GM13976 (cell line): ENCODE measurements around the gene SIGLEC9.

Experiments
- DNase-seq: peaks from one replicate; pipeline ENCODE4 v3.0.0; 2012; ENCODE audit warnings: low spot score
- in situ Hi-C: fragments of 300-500 bp; cut with MboI; formaldehyde crosslinking; loops from one replicate; pipeline ENCODE4 v1.12.0; 2022; ENCODE audit warnings: low sequenced_read_pairs, mixed read lengths, inconsistent platforms; ENCODE audit not compliant: unreplicated experiment
- TF ChIP-seq, protein P1 (sequence below): IDR thresholded peaks from 2 replicates; pipeline ENCODE4 v1.5.1; 2012; ENCODE audit warnings: borderline replicate concordance, mild to moderate bottlenecking; ENCODE audit not compliant: insufficient read depth; ENCODE audit errors: extremely low read depth, missing control alignments, control extremely low read depth

The SIGLEC9 gene

DNA sequence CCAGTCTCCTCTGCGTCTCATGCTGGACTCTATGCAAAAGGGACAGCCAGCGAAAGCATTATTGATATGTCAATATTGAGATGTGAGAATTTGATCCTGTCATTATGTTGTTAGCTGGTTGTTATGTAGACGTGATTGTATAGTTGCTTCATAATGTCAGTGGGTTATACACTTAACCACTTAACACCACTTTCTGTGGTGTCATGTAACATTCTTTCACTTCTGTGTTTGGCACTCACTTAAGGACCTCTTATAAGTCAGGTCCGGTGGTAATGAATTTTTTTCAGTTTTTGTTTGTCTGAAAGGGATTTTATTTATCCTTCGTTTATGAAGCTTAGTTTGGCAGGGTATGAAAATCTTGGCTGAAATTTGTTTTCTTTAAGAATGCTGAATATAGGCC, 10.3 kb downstream of the SIGLEC9 start:
- TF ChIP-seq, protein P1, sequence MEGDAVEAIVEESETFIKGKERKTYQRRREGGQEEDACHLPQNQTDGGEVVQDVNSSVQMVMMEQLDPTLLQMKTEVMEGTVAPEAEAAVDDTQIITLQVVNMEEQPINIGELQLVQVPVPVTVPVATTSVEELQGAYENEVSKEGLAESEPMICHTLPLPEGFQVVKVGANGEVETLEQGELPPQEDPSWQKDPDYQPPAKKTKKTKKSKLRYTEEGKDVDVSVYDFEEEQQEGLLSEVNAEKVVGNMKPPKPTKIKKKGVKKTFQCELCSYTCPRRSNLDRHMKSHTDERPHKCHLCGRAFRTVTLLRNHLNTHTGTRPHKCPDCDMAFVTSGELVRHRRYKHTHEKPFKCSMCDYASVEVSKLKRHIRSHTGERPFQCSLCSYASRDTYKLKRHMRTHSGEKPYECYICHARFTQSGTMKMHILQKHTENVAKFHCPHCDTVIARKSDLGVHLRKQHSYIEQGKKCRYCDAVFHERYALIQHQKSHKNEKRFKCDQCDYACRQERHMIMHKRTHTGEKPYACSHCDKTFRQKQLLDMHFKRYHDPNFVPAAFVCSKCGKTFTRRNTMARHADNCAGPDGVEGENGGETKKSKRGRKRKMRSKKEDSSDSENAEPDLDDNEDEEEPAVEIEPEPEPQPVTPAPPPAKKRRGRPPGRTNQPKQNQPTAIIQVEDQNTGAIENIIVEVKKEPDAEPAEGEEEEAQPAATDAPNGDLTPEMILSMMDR = no peak
- no peak for DNase-seq
- in situ Hi-C loops = no loop called here

GRCh38 chr19:51135986-51136762, 11.5 kb downstream of the SIGLEC9 start:
- no peak for DNase-seq
- TF ChIP-seq, protein P1 = no peak
- in situ Hi-C loops = no loop called here

DNA sequence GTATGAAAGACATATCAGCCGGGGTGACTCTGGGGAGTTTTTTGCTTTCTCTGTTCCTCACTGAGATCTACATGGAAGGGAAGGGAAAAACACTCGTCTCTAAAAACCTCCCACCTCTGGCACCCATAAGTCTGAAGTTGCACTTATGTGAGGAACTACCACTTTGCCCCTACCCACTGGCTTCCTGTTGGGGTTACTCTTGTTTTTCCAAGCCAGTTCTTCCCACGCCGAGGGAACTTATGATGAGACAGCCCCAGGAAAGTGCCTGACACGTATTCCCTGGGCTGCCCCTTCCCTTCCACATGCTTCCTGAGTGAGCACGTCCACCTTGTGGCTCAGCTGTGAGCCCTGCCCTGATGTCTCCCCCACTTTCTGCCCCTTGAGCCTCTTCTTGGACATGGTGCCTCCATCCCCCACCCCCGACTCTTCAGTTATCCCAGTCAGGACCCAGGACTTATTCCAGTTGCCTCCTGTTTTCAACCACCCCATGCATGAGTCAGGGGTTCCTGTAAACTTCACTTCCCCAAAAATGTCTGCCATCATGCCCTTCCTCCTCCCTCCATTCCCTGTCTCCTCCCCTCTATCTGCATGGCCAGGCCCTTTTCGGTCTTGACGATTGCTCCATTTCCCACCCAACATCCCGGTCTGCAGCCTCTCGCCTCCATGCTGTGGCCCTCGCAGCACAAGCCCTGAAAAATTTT, 12.3 kb downstream of the SIGLEC9 start:
- in situ Hi-C loops = no loop called here
- TF ChIP-seq, protein P1 = no peak
- DNase-seq = no peak

DNA sequence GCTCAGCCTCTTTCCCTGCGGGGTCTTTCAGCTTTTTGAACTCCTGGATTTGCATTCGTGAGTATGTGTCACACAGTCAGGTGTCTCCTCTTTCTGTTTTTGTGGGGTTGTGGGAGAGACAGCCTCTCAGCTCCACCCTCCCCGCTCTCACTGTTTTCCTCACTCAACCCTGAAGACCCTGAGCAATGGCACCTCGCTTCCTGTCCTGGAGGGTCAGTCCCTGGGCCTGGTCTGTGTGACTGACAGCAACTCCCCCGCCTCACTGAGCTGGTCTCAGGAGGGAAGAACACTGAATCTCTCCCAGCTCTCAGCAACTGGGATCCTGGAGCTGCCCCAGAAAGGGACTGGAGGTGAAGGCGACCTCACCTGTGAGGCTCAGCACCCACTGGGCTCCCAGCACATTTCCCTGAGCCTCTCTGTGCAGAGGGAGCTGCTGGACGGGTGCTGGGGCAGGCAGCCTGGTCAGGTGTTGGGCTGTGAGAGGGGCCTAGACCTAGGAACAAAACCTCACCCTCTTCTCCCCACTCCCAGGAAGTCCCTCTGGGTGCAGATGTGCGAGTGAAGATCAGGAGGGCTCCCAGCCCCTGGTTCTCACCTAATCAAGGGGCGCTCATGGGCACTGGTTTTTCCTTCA, 13.2 kb downstream of the SIGLEC9 start:
- TF ChIP-seq, protein P1 = no peak
- in situ Hi-C loops = no loop called here

GRCh38 chr19:51138549-51138979, 13.9 kb downstream of the SIGLEC9 start:
- TF ChIP-seq, protein P1 = no peak
- no peak for DNase-seq
- in situ Hi-C loops = no loop called here

More for the DNA sequence above, 13.2 kb downstream of the SIGLEC9 start:
- DNase-seq = no peak

- TF ChIP-seq, protein P1 = no peak
- in situ Hi-C loops = no loop called here
- no peak for DNase-seq
These were observed 14.8 kb downstream of the SIGLEC9 start for GRCh38 chr19:51139299-51140014.
